GM21737 (cell line): ENCODE results near the gene FAM124A.

Experiments used
- ATAC-seq: cut with Tn5 transposase; IDR thresholded peaks from one replicate; pipeline ENCODE4 v1.9.1; 2021; ENCODE audit warnings: mild to moderate bottlenecking, moderate library complexity; ENCODE audit not compliant: unreplicated experiment

The FAM124A gene

DNA sequence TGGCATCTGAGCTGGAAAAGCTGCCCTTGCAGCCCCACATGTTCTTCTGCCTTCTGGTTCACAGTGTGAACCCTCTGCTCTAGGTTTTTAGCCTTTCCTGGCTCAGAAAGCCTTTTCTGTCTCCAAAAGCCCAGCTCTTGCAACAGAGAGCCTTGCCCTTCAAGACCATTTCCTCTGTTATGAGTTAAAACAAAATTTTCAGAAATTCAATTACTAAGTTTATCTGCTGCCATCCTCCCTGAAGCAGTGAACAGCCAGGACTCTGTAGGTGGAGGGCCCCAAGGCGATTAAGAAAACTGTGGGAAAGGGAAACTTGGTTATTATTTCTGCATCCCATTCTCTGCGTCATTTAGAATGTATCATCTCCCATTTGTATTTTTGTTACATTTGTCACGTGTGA, 18.8 kb downstream of the FAM124A start:
- no peak for ATAC-seq

DNA sequence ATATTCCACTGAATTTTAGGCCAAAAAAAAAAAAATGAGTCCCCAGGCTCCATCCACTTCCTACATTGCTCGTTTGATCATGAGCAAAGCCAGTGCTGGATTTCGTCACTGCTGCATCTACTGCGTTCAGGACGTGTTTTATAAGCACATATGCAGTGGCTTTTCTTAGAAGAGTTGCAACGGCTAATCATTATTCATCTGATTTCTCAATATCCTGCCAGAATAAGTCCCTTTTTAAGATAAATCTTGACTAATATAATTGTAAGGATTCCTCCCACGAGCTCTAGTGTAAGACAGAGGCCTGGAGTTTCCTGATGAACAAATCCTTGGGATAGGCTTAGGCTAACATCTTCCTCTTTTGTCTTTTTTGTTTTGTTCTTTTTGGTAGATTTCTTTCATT, 19.5 kb downstream of the FAM124A start:
- ATAC-seq, result no peak

- ATAC-seq, result no peak
These were observed 21.0 kb downstream of the FAM124A start for GRCh38 chr13:51243227-51243626.

DNA sequence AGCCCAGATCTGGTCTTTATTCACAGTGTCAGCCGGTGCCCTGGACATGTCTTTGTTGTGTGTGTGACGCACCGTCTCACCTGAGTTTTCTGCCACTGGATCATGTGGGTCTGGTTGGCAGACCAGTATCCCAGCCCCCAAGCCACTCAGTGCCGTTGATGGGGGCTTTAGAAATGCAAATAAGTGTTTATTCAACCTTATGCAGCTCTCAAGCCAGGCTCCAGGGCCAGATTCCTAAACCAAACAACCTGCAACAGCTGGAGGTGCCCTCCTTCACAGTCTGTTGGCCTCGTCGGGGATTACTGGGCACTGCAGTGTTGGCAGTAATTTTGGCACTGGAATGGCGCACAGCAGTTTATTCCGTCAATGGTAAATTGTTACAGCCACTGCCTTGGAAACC, 21.6 kb downstream of the FAM124A start:
- ATAC-seq, result no peak

DNA sequence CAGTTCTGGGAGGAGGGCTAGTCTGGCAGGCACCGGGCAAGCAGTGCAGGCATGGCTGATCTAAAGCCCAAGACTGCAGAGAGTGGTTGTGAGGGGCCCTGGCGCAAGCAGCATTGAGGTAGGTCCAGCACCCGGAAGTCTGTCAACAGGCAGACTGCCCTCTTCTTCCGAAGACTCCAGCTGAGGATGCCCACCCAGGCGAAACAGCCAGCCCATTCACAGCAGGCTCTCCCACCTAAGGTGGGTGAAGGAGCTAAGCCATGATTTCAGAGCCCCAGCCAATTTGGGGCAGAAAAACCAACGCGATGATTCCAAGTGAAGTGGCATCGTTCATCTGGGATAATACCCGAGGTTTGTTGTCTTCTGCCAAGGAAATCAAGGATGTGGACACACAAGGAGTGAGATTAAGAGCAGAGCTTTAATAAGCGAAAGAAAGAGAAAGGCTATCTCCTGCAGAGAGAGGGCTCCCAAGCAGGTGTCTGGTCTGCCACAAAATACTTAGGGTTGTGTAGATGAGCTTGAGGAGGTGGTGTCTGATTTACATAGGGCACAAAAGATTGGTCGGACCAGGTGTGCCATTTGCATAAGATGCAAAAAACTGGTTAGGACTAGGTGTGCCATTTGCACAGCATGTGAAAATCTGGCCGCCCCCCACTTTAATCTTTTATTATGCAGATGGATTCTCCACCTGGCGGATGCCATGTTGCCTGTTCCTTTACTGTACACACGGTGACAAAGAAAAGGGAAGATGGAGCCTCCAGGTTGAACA, 22.6 kb downstream of the FAM124A start:
- ATAC-seq, result no peak

DNA sequence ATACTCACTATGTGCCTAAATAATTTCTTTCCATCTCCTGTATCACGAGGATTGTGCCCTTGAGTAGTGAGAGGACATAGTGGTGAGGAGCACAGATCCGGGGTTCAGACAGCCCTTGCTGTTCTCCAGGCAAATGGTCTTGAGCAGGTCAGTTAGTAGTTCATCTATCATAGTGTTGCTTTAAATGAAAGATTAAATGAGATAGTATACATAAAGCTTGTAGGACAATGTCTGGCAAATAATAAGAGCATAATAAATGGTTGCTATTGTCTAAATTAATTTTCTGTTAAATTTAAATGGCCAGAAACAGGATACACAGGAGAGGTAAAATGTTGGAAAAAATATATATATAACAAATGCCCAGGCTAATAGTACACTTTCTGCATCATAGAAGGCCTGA, 23.4 kb downstream of the FAM124A start:
- ATAC-seq, result no peak

- ATAC-seq, result no peak
These were observed 23.8 kb downstream of the FAM124A start for GRCh38 chr13:51246025-51246417.

DNA sequence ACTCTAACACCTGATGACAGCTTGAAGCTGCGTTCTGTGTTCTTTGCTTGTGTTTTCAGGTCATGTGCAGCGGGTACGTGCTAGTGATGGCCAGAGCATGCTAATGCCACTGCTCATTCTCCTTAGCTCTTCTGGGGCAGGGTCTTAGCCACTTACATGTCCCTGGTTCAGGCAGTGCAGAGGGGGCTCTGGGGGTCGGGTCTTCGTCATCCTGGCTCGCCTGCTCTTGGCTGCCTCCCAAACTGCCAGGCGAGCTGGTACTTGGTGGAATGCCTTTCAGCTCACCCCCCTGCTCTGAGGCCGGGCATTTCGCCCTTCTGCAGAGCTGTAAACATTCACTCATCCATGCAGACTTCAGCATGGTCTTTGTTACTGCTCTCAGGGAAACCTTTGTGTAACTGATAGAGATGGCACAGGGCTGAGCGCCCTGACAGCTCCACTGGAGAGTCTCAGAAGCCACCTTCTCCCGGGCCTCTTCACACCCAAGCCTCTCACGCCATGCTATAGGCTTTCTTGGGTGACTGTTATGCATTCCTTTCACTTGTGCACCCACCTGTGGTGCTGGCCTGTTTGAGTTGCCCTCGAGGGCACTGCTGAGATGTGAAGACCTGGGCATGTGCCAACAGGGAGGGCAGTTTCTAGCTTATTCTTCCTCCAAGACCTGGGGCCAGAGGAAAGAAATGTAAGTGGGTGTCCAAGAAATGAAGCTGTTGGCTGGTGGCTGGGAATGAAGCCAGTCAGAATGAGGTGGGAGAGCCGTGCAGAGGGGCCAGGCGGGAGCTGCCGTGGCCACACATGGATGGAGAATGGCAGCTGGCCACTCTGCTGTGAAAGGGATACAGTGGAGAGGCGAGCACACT, 24.4 kb downstream of the FAM124A start:
- ATAC-seq, result no peak

GRCh38 chr13:51249255-51249654, 27.1 kb downstream of the FAM124A start:
- no peak for ATAC-seq

- no peak for ATAC-seq
These were observed 27.9 kb downstream of the FAM124A start for GRCh38 chr13:51249770-51250741.

GRCh38 chr13:51251480-51251879, 29.3 kb downstream of the FAM124A start:
- no peak for ATAC-seq

DNA sequence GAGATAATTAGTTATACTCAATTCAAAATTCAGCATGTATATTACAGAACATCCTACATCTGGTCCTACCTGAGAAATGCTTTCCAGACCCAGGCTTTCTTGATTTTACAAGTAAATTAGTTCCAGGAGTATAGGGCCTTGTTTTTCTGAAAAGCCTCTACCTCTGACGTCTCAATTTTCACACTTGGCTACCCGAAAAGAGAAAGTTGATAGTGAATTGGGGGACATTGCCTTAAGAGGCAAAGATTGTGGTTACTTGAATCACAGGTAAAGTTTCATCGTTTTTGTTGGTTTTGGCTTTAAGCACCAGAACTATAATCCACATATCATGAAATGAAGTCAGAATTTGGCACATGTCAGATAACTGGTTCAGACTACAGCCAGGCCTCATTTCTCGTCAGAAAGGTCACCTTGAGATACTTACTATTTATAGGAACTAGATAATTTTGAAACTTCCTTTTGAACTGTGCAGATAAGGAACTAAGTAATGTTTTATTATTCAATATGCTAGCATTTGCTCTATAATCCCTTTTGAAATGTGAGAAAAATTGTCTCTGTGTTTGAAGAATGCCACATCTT, 30.8 kb downstream of the FAM124A start:
- no peak for ATAC-seq

DNA sequence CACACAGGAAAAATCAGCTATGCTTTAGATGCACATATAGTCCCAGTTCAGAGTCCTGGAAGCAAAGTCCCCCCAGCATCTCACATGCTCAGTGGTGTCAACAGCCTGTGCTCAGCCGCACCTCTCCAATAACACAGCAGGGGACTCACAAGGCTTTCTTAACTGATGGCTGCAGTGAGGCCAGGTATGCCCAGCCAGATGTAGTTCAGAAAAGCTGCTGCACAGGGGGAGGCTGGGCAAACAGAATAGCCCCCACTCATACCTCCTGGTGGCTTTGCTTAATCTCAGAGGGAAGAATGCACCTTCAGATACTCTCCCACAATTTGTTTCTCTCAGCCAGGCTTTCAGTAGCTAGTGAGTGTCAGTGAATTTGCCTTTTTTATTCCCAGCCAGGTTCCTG, 33.4 kb downstream of the FAM124A start:
- no peak for ATAC-seq

GRCh38 chr13:51257187-51257586, 35.0 kb downstream of the FAM124A start:
- no peak for ATAC-seq

- no peak for ATAC-seq
These were observed 36.7 kb downstream of the FAM124A start for GRCh38 chr13:51258612-51259548.

DNA sequence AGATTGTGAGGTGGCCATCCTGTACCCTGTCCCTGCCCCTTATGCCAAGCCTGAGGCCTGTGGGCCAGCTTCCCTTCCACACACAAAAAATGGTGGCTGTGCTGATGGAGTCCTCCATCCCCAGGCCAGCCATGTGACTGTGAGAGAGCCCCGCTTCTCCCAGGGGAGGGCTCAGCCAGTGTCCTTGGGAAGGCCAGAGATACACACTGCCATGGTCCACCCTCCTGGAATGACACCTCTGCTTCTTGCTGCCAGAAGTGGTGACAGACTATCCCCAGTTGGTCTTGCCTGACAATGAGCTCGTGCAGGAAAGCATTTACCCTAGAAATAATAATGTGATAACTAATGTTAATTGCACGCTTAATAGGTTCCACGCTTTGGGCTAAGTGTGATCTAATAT, 38.0 kb downstream of the FAM124A start:
- ATAC-seq, result no peak

- no peak for ATAC-seq
These were observed 39.5 kb downstream of the FAM124A start for GRCh38 chr13:51261610-51262249.

DNA sequence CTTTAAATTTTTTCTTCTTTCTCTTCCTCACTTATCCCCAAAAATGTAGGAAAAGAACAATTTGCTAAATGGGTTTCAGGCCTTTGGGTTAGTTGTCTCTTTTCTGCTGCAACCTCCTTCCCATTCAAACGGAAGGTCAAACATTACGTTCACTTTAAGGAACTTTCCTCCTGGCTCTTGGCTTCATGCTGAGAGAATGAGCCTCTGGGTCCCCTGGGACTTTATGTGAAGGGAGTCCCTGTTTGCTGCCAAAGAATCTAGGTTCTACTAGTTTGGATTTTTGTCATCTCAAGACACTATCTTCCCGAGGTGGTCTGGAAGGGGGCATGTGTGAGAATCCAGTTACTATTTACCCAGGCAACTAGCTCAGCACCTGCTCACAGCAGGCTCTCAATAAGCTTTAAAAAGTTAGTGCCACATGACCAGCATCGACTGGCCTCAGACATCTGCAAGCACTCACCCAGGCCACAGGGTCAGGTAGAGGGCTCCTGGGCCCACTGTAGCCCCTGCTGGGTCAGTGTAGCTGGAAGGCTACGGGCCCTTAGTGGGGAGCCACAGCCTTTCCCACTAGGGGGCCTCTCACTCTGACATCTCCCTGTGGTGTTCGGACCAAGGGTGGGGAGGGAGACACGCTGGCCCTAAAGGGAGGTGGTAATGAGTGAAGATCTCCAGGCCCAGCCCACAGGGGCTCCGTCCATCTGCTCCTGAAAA, 40.5 kb downstream of the FAM124A start:
- no peak for ATAC-seq
